ENCODE data around the gene SERINC1. TPM values are rescaled to one million over a fixed set of nuclear protein-coding genes. Genes with fewer than 3 reads are reported as not detected.
A peak's percentile ranks its signal among the peaks of the same experiment; 100 is the strongest.

Gene SERINC1
- total RNA-seq, 1 experiment from 2014 or later, result 57.6 TPM

DNA sequence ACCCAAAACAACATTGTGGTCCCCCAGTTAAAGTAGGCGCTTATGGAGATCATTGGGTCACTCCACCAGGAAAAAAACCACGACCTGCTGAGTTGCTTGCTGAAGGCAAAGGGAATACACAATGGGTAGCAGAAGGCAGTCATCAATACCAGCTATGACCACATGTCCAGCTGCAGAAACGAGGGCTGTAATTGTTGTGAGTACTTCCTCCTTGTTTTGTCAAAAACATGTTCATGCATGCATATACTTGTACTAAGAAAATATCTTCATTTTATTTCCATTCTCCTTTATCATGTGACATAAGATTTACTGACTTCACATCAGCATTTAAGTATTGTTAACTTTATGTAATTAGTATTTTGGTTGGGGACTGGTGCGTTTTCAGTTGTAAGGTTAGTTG, 16.9 kb downstream of the SERINC1 start:
- Histone ChIP-seq H3K4me2 (no peak overlapping the region), H3F3A (ENCODE audit: insufficient read depth, low read depth) (peaks cover 4% of the 10 kb centered on the region; the same call in 1 of the 2 replicates), H3K4me1 (replicated peaks; ENCODE audit: insufficient read depth) (peaks cover 11% of the 10 kb centered on the region), H3K4me3 (no peak overlapping the region), H2AFZ (no peak overlapping the region), H4K20me1 (ENCODE audit: insufficient read depth) (peaks cover 40% of the 10 kb centered on the region), H3K27me3 (ENCODE audit: insufficient read depth, low read depth) (no peaks in the 10 kb centered on the region), H3K27ac (no peak overlapping the region), H3K36me3 (ENCODE audit: low read depth) (peaks cover 68% of the 10 kb centered on the region), H3K9me3 (ENCODE audit: insufficient read depth, low read depth) (no peaks in the 10 kb centered on the region), H3K79me2 (ENCODE audit: low read depth) (peaks cover 32% of the 10 kb centered on the region), H3K9me2 (ENCODE audit: insufficient read depth) (no peaks in the 10 kb centered on the region)
- ChIA-PET CTCF (no interaction called here), POLR2A (ENCODE audit: unreplicated experiment) (no interaction called here)
- intact Hi-C loops (cut with micrococcal nuclease; ENCODE audit: unreplicated experiment), result no loop called here
- DNase-seq, result no peak
- TF ChIP-seq EZH2 (IDR thresholded peaks at IDR 0.05; ENCODE audit: low read depth), result no peak
- TF ChIP-seq, protein P1, sequence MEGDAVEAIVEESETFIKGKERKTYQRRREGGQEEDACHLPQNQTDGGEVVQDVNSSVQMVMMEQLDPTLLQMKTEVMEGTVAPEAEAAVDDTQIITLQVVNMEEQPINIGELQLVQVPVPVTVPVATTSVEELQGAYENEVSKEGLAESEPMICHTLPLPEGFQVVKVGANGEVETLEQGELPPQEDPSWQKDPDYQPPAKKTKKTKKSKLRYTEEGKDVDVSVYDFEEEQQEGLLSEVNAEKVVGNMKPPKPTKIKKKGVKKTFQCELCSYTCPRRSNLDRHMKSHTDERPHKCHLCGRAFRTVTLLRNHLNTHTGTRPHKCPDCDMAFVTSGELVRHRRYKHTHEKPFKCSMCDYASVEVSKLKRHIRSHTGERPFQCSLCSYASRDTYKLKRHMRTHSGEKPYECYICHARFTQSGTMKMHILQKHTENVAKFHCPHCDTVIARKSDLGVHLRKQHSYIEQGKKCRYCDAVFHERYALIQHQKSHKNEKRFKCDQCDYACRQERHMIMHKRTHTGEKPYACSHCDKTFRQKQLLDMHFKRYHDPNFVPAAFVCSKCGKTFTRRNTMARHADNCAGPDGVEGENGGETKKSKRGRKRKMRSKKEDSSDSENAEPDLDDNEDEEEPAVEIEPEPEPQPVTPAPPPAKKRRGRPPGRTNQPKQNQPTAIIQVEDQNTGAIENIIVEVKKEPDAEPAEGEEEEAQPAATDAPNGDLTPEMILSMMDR (conservative IDR thresholded peaks at IDR 0.05), result no peak
- BruUV-seq (replicated peaks), result TSS peak; percentile 3

DNA sequence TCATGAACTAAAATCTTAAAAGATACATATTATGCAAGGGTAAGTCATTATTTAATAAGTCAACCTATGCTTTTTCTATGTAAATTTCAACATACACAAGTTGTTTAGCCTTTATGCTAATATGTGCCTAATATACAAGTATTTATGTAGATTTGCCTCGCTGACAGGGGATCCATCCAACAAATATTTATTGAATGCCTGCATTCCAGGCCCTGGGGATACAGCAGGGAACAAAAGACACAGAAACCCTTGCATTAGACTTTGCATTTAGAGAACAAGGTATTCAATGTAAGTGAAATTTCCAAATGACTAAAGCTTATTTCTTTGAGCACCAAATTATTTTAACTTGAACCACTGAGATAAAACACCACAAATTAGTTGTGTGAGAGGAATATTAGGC, 19.1 kb downstream of the SERINC1 start:
- intact Hi-C loops (cut with micrococcal nuclease; ENCODE audit: unreplicated experiment), result no loop called here
- no peak overlapping the region for H2AFZ ChIP-seq
- H4K20me1 ChIP-seq (ENCODE audit: insufficient read depth), result peaks cover 30% of the 10 kb centered on the region
- no peaks in the 10 kb centered on the region for H3K9me3 ChIP-seq (ENCODE audit: insufficient read depth, low read depth)
- H3F3A ChIP-seq (ENCODE audit: insufficient read depth, low read depth), result peaks cover 4% of the 10 kb centered on the region; the same call in 1 of the 2 replicates
- POLR2A ChIA-PET (ENCODE audit: unreplicated experiment), result interaction anchor here (0.7 kb wide), 1 partner anchor 83 kb away, joined by 3 read pairs; no protein-coding TSS in a partner anchor
- DNase-seq, result no peak
- peaks cover 12% of the 10 kb centered on the region for H3K79me2 ChIP-seq (ENCODE audit: low read depth)
- peaks cover 78% of the 10 kb centered on the region for H3K36me3 ChIP-seq (ENCODE audit: low read depth)
- H3K27me3 ChIP-seq (ENCODE audit: insufficient read depth, low read depth), result no peaks in the 10 kb centered on the region
- no peaks in the 10 kb centered on the region for H3K4me1 ChIP-seq (replicated peaks; ENCODE audit: insufficient read depth)
- TF ChIP-seq EZH2 (IDR thresholded peaks at IDR 0.05; ENCODE audit: low read depth), result no peak
- TF ChIP-seq, protein P1 (conservative IDR thresholded peaks at IDR 0.05), result no peak
- CTCF ChIA-PET, result no interaction called here
- H3K4me2 ChIP-seq, result no peak overlapping the region
- BruUV-seq (replicated peaks), result no TSS peak
- H3K27ac ChIP-seq, result no peak overlapping the region
- H3K4me3 ChIP-seq, result no peak overlapping the region
- H3K9me2 ChIP-seq (ENCODE audit: insufficient read depth), result no peaks in the 10 kb centered on the region

GRCh38 chr6:122449069-122449468, 22.5 kb downstream of the SERINC1 start:
- BruUV-seq (replicated peaks), result no TSS peak

More at GRCh38 chr6:122449069-122449468, 22.5 kb downstream of the SERINC1 start:
- Histone ChIP-seq H3K27me3 (ENCODE audit: insufficient read depth, low read depth) (no peaks in the 10 kb centered on the region), H3K9me3 (ENCODE audit: insufficient read depth, low read depth) (no peaks in the 10 kb centered on the region), H3K4me1 (replicated peaks; ENCODE audit: insufficient read depth) (no peaks in the 10 kb centered on the region), H3K79me2 (ENCODE audit: low read depth) (no peaks in the 10 kb centered on the region), H3F3A (ENCODE audit: insufficient read depth, low read depth) (peaks cover 2% of the 10 kb centered on the region; the same call in 1 of the 2 replicates), H3K4me3 (no peak overlapping the region), H2AFZ (no peak overlapping the region), H3K4me2 (no peak overlapping the region), H3K27ac (no peak overlapping the region), H3K9me2 (ENCODE audit: insufficient read depth) (no peaks in the 10 kb centered on the region), H3K36me3 (ENCODE audit: low read depth) (peaks cover 74% of the 10 kb centered on the region), H4K20me1 (ENCODE audit: insufficient read depth) (peaks cover 13% of the 10 kb centered on the region)
- ChIA-PET CTCF (no interaction called here), POLR2A (ENCODE audit: unreplicated experiment) (no interaction called here)
- DNase-seq, result no peak
- intact Hi-C loops (cut with micrococcal nuclease; ENCODE audit: unreplicated experiment), result no loop called here
- TF ChIP-seq EZH2 (IDR thresholded peaks at IDR 0.05; ENCODE audit: low read depth), result no peak
- TF ChIP-seq, protein P1 (conservative IDR thresholded peaks at IDR 0.05), result no peak

All from PC-9 (cell line).